Loucy (cell line): ENCODE data around the gene ADGRB3.

Experiments used
- CTCF ChIP-seq: fragments of 200-600 bp; sonication (generic); conservative IDR thresholded peaks from 2 replicates; pipeline ENCODE4 v1.5.1; 2014; ENCODE audit warnings: mild to moderate bottlenecking, antibody characterized with exemption, low read length
- EZH2phosphoT487 ChIP-seq: fragments of 200-600 bp; IDR thresholded peaks from 2 replicates; pipeline ENCODE4 v1.6.1; 2018; ENCODE audit warnings: antibody characterized with exemption, mild to moderate bottlenecking, moderate library complexity, borderline replicate concordance

GRCh38 chr6:69422475-69422874 is 787.4 kb downstream of the ADGRB3 start:
- TF ChIP-seq CTCF (no peak), EZH2phosphoT487 (no peak)
